ENCODE data around the gene FAM72B.
"Not testable (repeated sequence)": the region's sequence is repeated elsewhere in the genome, so short reads cannot be mapped to it uniquely, and the experiment has no call there.

FAM72B gene

GRCh38 chr1:121184290-121185127, at the start of gene FAM72B, which contains the start of gene SRGAP2C:
FAM72B (minus strand) TSS chr1:121184340; CDS start chr1:121183489, 851 bp downstream.
SRGAP2C (plus strand) TSS chr1:121184975; CDS start chr1:121187447, 2,472 bp downstream.
- DNase-seq = peak; percentile 99

- not testable (repeated sequence) for DNase-seq
Observed at GRCh38 chr1:121232445-121233125, 48.4 kb upstream of the FAM72B start.

GRCh38 chr1:121230636-121231035, 46.5 kb upstream of the FAM72B start:
- DNase-seq = not testable (repeated sequence)

- not testable (repeated sequence) for DNase-seq
Observed at GRCh38 chr1:121227544-121228330, 43.6 kb upstream of the FAM72B start.

GRCh38 chr1:121226925-121227324, 42.8 kb upstream of the FAM72B start:
- DNase-seq = not testable (repeated sequence)

- DNase-seq = not testable (repeated sequence)
Observed at GRCh38 chr1:121226295-121226904, 42.3 kb upstream of the FAM72B start.

GRCh38 chr1:121224714-121225113, 40.6 kb upstream of the FAM72B start:
- DNase-seq = not testable (repeated sequence)

GRCh38 chr1:121221770-121222169, 37.6 kb upstream of the FAM72B start:
- not testable (repeated sequence) for DNase-seq

- not testable (repeated sequence) for DNase-seq
Observed at GRCh38 chr1:121216676-121217075, 32.5 kb upstream of the FAM72B start.

GRCh38 chr1:121215699-121216417, 31.7 kb upstream of the FAM72B start:
- DNase-seq = not testable (repeated sequence)

GRCh38 chr1:121214544-121215156, 30.5 kb upstream of the FAM72B start:
- DNase-seq = not testable (repeated sequence)

- not testable (repeated sequence) for DNase-seq
Observed at GRCh38 chr1:121213491-121213890, 29.4 kb upstream of the FAM72B start.

- not testable (repeated sequence) for DNase-seq
Observed at GRCh38 chr1:121210778-121211177, 26.6 kb upstream of the FAM72B start.

GRCh38 chr1:121208375-121208774, 24.2 kb upstream of the FAM72B start:
- not testable (repeated sequence) for DNase-seq

GRCh38 chr1:121207328-121207727, 23.2 kb upstream of the FAM72B start:
- DNase-seq = not testable (repeated sequence)

- not testable (repeated sequence) for DNase-seq
Observed at GRCh38 chr1:121205786-121206711, 21.9 kb upstream of the FAM72B start.

GRCh38 chr1:121202986-121203385, 18.8 kb upstream of the FAM72B start:
- DNase-seq = not testable (repeated sequence)

- not testable (repeated sequence) for DNase-seq
Observed at GRCh38 chr1:121200985-121201981, 17.1 kb upstream of the FAM72B start.

GRCh38 chr1:121200232-121200631, 16.1 kb upstream of the FAM72B start:
- DNase-seq = not testable (repeated sequence)

Data from NCI-H146 (cell line).